Suppressor macrophage treated with lipopolysaccharide for 4 hours (primary cell): ENCODE results near the gene RC3H2.

Source experiments
- DNase-seq: peaks from one replicate; pipeline ENCODE4 v3.0.0-alpha.2; 2020

Gene RC3H2, protein sequence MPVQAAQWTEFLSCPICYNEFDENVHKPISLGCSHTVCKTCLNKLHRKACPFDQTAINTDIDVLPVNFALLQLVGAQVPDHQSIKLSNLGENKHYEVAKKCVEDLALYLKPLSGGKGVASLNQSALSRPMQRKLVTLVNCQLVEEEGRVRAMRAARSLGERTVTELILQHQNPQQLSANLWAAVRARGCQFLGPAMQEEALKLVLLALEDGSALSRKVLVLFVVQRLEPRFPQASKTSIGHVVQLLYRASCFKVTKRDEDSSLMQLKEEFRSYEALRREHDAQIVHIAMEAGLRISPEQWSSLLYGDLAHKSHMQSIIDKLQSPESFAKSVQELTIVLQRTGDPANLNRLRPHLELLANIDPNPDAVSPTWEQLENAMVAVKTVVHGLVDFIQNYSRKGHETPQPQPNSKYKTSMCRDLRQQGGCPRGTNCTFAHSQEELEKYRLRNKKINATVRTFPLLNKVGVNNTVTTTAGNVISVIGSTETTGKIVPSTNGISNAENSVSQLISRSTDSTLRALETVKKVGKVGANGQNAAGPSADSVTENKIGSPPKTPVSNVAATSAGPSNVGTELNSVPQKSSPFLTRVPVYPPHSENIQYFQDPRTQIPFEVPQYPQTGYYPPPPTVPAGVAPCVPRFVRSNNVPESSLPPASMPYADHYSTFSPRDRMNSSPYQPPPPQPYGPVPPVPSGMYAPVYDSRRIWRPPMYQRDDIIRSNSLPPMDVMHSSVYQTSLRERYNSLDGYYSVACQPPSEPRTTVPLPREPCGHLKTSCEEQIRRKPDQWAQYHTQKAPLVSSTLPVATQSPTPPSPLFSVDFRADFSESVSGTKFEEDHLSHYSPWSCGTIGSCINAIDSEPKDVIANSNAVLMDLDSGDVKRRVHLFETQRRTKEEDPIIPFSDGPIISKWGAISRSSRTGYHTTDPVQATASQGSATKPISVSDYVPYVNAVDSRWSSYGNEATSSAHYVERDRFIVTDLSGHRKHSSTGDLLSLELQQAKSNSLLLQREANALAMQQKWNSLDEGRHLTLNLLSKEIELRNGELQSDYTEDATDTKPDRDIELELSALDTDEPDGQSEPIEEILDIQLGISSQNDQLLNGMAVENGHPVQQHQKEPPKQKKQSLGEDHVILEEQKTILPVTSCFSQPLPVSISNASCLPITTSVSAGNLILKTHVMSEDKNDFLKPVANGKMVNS

DNA sequence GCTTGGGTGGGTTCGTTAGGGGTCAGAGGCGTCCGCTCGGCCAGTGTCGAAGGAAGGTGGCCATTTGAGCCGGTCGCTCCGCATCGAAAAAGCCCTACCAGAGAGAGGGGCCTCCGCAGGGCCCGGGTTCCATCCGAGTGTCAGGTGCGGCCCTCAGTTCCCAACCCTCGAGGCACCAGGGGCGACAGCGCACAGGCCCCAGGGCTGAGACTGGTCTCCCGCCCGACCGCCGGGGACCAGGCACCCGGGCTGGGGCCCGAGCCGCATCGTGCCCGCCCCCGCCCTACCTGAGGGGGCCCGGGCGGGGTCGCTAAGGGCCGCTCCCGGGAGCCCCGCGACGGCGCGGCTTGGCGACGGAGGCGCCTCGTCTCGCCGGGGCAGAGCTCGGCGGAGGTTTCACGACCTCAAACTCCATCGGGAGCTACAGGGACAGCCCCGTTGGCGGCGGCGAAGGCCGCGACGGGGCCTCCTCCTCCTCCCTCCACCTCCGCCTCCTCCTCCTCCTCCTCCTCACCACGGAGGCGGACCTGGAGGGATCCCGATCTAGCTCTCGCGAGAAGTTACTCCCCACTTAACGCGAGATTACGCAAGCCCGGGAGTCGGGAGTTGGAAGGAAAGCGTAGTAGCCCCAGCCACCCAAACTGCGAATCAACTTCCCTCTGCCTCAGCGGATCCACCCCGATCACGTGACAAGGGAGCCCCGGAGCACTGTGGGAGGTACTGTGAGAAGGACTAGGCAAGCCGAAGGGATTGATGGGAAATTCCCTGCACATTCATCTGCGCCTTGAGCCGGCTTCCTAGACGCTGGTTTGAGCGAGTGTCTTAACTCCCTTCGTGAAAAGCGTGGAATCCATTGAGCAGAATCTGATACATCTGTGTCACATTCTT is at the start of gene RC3H2:
TSS of gene RC3H2 (minus strand) at position 537 of the 888 bp plus-strand sequence. CDS start 7,850 bp downstream, outside the sequence.
- DNase-seq: peak; percentile 99

DNA sequence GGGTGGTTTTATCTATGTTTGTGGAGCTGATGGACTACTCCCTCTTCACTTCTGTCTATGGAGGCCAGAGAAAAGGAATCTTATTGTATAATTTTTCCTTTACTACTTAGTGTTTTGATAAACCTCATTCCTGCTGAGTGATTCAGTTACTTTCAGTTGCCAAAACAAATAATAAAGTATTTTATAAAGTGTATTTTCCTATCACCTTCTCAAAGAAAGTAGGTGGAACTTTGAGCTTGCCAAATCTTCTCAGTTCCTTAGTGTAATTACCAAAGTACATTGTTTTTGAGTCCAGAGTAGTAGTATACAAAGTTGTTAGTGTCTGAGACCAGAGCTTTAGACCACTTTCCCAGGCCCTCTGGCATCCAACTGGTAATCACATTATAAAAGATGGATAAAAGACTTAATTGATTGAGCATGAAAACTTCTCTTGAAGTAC is 49.1 kb upstream of the RC3H2 start:
- no peak for DNase-seq

DNA sequence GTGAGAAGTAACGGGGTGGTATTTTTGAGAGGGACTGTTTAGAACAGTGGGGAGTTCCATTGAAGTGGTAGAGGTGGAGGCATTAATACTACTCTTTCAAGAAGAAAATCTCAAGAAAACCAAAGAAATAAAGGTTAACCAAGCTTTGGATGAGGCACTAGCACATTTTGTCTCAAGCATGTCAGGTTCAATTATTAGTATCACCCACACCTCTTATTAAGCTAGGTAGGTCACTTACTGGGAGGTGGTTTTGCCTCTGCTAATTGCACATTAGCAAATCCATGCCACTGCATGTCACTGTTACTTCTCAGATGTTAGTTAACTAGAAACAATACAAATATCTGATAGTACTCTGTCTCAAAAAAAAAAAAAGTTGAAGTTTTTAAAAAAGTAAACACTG is 45.9 kb upstream of the RC3H2 start:
- no peak for DNase-seq

DNA sequence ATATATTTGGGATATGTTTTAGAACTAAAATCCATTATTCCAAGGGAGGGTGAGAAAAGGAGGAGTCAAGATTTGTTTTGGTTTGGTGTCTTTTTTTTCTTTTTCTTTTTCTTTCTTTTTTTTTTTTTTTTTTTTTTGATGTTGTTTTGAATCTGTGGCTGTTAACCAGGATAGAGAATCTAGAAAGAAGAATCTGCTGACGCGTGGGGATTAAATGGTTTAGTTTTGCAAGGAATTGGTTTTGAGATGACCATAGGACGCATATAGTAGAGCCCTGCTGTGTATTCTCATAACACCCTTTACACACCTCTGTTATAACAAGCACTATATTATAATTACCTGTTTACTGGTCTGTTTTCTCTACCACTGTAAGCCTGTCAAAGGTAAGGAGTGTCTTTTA is 45.1 kb upstream of the RC3H2 start:
- no peak for DNase-seq

DNA sequence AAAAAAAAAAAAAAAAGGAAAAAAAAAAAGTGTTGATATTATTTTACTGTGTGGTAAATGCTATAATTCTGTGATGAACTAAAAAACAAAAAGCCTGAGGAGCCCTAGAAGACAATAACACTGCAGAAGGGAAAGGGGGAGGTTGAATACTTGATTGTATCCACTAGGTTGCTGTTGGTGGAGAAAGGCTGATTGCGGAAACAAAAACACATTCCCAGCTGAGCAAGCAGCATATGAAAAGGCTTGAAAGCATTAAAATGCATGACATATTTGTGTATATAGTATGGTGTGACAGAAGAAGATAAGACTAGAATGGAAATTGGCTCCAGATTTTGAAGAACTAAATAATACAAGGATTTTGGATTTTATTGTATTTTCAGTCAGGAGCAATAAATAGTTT is 44.5 kb upstream of the RC3H2 start:
- DNase-seq: no peak

DNA sequence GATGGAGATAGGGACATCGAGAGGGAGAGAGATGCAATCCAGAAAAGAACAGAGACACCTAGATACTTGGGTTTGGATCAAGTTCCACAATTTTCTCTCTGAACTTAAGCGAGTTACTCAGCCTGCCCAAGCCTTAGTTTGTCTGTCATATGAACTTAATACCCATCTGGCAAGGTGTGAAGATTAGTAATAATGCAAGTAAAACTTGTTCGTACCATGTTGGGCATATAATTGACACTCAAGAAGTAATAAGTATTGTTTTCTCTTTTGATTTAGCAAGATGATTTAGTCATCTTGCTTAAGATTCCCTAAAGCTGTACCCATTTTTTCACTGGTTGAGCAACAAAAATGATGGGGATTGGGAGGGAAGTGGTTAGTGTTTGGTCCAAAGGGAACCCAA is 43.2 kb upstream of the RC3H2 start:
- no peak for DNase-seq

DNA sequence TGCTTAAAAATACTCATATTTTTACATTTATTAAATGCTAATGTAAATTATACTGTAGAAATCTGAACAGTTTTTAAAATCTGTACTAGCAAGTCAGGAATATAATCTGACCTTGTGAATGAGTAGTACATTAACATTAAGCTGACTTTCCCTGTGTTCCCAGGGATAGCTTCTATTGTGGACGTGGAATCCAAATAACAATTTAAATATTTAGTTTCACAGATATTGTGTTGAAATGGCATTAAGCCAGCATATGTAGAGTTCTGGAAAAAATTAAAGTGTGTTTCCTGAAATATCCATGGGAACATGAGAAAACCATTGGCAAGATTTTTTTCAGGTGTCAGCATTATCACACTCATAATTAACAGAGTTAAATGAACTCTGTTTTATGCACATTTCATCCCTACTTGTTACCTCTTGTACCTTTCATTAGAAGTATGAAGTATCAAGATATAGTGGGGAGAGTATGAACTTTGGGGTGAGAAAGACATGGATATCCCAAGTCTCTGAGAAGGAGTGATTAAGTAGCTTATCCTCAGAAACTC is 41.4 kb upstream of the RC3H2 start:
- no peak for DNase-seq

DNA sequence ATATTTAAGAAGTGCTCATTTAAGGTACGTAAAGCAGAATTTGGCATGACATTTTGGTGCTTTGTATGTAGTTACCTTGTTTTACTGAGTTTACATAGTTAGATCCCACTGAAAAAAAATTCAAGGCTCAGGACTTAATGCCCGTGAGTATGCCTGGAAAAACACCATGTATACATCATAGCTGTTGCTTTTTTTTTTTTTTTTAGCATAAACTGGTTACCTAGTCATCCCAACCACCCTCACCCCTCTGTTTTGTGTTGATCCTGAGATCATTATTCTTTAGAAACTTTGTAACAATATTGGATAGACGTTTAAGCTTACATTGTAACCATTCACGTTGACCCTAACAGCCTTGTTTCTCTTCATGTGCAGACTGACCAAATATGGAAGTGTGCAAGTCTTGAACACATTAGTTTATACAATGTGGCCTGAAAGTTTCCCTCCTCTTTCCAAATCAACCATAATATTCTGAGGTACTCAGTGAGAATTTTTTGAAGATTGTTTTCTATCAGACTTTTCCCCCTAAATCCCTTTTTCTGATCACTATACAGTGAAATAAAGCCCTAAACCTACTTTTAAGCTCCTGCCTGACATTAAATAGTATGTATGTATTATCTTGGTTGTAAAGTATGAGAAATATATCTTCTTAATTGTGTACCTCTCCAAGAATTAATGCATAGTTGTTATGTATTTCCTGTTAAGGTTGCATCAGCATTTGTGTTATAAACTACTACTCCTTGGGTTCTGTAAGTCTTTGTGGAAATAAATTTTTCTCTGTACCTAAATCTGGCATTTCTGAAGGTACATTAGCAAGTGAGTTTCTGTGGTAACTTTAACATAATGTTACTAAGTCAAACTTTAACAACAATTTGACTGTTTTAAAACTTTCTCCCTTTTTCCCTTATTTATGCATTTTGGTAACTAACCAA is 40.1 kb upstream of the RC3H2 start:
- no peak for DNase-seq

DNA sequence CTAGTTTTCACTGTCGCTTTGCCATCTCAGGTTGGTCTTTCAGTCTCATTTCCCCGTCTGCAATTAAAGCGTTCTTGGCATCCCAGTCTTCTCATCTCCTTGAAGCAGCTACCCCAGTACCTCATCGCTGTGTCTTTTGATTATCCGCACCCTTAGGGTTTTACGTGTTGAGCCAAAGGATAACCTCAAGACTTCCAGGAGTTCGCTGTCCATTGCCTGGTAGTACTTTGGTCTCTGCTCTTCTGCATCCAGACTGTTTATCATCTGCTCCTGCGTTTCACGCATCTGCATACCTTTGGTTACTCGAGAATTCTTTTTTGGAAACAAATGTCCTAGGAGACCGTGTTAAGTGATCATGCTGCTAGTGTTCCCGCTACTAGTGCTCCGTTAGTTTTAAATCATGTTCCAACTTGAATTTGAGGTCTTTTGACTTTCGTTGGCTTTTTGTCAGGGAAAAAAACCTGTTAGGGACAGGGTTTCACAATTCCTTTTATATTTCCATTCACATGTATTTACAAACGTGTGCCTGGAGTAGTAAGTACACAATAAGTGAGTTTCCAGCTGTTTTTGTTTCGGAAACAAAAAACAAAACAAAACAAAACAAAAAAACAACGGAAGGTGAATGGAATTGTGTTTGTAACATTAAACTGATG is 36.5 kb upstream of the RC3H2 start:
- DNase-seq: no peak

DNA sequence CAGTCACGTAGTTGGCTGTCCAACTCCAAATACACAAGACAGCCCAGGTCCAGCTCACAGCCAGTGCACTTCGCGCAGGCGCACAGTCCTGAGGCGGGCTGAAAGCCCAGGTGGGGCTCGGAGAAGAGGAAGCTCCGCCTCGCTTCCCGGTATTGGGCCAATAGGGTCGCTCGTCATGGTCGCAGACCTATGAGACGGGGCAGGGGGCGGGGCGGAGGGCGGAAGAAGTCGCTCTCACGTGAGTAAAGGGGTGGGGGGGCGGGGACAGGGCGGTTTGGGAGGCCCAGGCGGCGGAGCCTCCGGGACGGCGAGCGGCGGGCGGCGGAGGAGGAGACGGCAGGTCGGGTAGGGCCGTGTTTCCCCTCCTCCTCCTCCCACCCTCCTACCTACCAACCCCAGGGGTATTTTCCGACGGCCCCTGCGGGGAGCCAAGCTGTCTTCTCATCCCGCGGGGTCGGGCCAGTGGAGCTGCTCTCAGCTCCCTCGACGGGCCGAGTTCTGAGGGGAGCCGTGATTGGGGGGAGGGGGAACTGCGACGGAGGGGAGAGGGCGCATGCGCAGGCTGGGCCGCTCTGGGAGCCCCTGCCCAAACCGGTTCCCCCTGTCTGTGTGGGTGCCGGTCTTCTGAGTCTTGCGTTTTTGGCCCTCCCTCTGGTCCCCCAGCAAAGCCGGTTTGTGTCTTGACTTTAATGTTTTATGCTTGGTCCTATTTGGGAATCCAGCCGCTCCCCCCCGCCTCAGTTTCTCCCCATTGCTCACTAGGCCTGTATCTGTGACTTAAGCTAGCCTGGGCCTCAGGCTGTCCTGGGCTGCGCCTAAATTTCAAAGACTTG is 35.8 kb upstream of the RC3H2 start, which contains the start of gene RABGAP1:
TSS of gene RABGAP1 (plus strand) at position 272 of the 833 bp plus-strand sequence. CDS start 16,040 bp downstream, outside the sequence.
- peak; percentile 99 for DNase-seq

DNA sequence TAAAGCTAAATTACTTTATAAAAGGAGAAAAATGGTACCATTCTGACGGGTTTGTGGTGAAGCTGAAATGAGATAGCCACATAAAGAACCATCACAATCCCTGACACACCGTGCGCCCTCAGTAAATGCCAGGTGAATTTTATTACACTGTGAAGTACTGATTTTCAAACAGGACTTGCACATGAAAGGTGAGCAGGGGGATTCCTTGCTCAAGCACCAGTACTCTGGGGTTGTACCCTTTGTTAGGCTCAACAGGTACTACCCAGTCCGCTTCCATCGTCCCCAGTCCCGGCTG is 35.2 kb upstream of the RC3H2 start:
- no peak for DNase-seq

DNA sequence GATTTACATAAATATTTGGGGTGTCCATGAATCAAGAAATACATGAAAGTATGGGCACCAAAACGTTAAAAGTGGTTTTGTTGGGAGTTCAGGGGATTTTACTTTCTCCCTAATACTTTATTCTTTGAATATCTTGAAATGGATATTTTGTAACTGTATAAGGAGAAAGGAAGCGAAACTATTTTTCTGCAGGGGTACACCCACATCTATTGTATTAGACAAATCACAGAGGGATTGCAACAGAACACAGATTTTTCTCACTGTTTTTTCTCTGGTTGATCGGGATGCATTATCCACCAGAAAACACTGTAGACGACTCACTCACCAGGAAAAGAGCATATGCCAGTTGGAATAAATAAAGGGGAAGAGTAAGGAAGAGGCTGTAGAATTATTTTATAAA is 34.4 kb upstream of the RC3H2 start:
- DNase-seq: peak; percentile 61

DNA sequence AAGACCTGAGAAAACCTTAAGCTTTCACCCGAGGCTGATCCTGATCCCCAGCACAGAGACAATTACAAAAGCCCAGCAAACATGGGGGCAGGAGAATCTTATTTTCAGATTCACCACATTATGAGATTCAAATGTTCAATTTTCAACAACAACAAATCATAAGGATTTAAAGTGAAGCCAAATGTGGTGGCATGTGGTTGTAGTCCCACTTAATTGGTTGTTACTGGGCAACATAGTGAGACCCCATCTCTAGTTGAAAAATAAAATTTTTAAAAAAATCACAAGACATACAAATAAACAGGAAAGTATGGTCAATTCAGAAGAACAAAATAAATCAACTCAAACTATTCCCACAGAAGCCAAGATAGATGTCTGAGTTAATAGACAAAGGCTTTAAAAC is 31.7 kb upstream of the RC3H2 start:
- DNase-seq: no peak

DNA sequence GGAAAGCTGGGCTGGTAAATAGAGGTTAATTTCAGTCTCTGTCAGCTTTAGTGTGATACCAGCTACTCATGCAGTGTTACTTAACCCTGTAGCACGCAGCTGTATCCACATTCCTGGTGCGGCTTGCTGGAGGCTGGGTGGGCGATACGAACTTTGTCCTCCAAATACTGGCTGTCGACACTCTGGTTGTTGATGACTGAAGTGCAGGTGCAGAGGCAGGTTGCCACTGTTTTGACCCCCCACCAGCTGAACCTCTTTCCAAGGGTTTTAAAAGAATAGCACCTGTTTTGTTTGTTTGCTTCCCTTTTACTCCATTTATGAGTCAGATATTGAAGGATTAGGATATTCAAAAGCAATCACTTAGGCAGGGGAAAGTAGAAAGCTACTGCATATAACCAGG is 31.3 kb upstream of the RC3H2 start:
- no peak for DNase-seq

DNA sequence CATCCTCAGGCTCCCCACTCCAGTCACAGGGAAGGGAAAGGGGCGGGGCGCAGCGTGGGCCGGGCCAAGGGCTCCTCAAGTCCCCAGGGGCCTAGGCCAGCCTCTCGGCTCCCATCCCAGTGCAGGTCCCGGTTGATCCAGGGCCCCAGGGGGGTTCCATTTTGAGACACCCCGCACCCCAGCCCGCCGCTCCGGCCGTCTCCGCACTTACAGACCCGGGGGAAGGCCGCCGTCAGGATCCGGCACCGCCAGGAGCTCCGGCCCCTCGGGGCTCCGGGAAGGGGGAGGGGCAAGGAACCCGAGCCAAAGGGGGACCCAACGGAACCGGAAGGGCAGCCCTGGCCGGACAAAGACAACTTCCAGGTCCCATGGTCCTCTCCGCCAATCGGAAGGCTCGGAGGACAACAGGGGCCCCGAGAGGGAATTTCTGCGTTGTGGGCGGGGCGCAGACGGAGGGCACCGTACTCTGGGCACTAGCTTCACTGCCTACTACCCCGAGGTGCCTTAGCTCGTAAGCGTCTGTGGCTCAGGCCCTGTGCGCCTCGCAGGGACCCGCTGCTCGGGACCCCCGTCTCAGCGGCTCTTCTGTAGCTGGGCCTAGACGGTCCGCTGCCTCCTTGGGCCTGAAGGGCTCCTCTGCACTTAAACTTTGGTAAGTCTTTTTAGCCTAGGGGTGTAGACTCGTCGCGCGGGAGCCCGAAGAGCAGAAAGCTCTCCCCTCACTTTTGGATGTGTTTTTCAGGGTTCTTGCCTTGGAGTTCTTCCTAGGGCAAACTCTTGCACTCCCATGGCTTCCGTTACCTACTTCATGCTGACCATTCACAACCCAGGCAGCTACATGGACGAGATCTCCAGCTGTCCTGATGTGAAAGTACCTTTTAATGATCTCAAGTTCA is 26.3 kb upstream of the RC3H2 start, which contains the start of gene ZBTB26:
TSS of gene ZBTB26 (minus strand) at position 287 of the 896 bp plus-strand sequence. CDS start 11,578 bp downstream, outside the sequence.
- peak; percentile 96 for DNase-seq

DNA sequence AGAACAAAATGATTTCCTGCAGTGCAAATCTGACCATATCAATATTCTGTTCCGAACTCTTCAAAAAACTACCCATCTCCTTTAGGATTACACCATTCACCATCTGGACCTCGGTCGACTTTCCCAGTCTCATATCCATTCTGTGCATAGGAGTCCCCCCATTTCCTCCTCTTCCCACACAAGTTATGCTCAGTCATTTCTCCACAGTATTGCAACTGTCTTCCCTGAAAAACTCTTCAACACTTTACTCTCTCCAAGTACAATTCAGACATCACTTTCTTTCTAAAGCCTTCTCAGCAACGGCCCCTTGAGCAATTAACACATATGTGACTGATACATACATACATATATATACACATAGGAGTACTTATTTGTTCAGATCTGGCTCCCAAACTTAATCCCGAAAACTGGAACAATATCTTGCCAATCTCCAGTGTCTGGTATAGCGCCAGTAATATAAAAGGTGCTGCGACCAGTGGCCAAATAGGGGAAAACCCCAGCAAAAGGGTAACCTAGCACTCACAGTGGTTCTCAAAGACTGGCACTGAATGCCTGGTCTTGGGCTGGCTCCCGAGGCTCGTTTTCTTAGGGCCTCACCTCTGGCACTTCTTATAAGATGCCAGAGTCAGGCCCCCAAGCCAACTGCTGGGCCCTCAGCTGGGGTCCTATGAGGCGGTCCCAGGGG is 25.5 kb upstream of the RC3H2 start:
- peak; percentile 17 for DNase-seq

DNA sequence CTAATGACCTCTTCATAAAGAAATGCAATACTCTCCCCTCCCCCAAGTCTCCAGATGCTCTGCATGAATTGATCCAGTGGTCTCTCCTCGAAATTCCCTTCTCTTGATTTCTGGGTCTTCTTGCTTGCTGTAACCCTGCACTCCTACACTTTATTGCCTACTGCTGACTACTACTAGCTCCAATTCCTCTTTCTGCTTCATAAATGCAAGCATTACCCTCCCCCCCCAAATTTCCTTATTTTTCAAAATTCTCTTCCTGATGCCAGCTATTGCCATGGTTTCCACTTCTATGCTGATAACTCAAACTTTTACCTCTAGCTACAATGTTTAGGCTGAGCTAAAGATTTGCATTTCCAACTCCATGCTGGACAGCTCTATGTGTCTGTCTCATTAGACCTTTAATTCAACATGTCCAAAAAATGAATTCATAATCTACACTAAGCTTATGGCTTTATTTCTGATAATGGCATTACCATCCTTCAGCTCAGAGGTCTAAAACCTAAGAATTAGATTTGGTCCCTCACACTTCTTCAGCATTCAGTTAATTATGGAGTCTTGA is 24.7 kb upstream of the RC3H2 start:
- peak; percentile 51 for DNase-seq
